Dendritic cell treated with granulocyte-macrophage colony-stimulating factor and Interleukin-4, amounts not matched to agents 40 ng/mL and 50 ng/mL, for 4 days (primary cell): ENCODE measurements around the gene ASCC3.

Source experiments
- H3K27ac Mint-ChIP-seq: one replicate; pipeline ENCODE4 v1.8.0; 2022; ENCODE audit warnings: mild to moderate bottlenecking, mixed read lengths
- H3K27me3 Mint-ChIP-seq: one replicate; pipeline ENCODE4 v1.8.0; 2022; ENCODE audit warnings: mild to moderate bottlenecking, mixed read lengths
- H3K36me3 Mint-ChIP-seq: one replicate; pipeline ENCODE4 v1.8.0; 2022; ENCODE audit warnings: low read depth, mixed read lengths
- H3K4me1 Mint-ChIP-seq: one replicate; pipeline ENCODE4 v1.8.0; 2022; ENCODE audit warnings: low read depth, mixed read lengths
- H3K4me3 Mint-ChIP-seq: one replicate; pipeline ENCODE4 v1.8.0; 2022; ENCODE audit warnings: mild to moderate bottlenecking, moderate library complexity, mixed read lengths
- H3K9me3 Mint-ChIP-seq: one replicate; pipeline ENCODE4 v1.8.0; 2022; ENCODE audit warnings: mixed read lengths
- intact Hi-C: fragments of 100-400 bp; cut with micrococcal nuclease; formaldehyde crosslinking; loops from one replicate; pipeline ENCODE4 v1.15.0; 2022

Gene ASCC3

DNA sequence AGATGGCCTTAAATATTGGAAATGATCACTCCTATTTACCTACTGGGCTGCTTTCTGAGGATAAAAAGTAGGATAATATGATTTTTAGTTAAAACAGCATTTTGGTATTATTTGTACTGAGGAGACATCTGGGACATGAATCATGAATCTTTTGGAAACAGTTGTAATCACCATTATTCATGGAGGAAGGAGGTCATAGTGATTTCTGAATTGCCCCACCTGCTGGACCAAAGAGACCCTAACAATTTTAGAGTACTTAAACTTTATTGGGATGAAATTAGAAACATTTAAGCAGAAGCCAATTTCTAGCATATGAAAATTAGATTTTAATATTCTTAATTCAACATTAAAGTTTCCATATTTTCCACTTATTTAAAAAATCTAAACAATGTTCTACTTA is 308.0 kb downstream of the ASCC3 start:
- H3K27me3 Mint-ChIP-seq = no peaks in the 10 kb centered on the region
- peaks cover 15% of the 10 kb centered on the region for H3K36me3 Mint-ChIP-seq
- intact Hi-C loops = no loop called here

DNA sequence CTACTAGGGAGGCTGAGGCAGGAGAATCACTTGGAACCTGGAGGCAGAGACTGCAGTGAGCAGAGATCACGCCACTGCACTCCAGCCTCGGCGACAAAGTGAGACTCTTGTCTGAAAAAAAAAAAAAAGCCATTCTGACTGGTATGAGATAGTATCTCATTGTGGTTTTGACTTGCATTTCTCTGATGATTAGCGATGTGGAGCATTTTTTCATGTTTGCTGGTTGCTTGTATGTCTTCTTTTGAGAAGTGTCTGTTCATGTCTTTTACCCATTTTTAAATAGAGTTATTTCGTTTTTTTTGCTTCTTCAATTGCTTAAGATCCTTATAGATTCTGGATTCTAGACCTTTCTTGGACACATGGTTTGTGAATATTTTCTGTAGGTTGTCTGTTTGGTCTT is 312.9 kb downstream of the ASCC3 start:
- no peak overlapping the region for H3K27ac Mint-ChIP-seq
- no peak overlapping the region for H3K4me3 Mint-ChIP-seq
- H3K36me3 Mint-ChIP-seq = peaks cover 15% of the 10 kb centered on the region
- intact Hi-C loops = no loop called here
- H3K4me1 Mint-ChIP-seq = no peaks in the 10 kb centered on the region
- no peaks in the 10 kb centered on the region for H3K27me3 Mint-ChIP-seq
- no peaks in the 10 kb centered on the region for H3K9me3 Mint-ChIP-seq

More for the DNA sequence above, 308.0 kb downstream of the ASCC3 start:
- Mint-ChIP-seq H3K9me3 (no peaks in the 10 kb centered on the region), H3K27ac (no peak overlapping the region), H3K4me1 (no peaks in the 10 kb centered on the region), H3K4me3 (no peak overlapping the region)

DNA sequence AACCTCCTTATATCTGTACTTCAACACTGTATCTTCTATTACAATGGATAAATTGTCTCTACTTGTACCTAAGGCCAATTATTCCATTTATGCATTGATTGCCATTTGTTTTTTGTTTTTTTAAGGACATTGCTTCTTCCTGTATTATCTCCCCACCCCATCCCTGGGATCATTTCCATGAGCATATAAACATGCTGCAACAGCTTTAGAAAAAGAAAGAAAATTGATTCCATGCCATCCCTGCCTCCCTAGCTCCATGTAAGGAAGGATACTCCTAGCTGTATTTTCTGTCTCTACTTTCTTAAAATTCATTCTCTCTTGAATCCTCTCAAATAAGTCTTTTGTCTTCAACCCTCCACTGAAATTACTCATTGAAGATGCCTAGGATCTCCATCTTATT is 314.6 kb downstream of the ASCC3 start:
- Mint-ChIP-seq H3K27ac (no peak overlapping the region), H3K36me3 (peaks cover 15% of the 10 kb centered on the region), H3K4me3 (no peak overlapping the region), H3K4me1 (no peaks in the 10 kb centered on the region), H3K27me3 (no peaks in the 10 kb centered on the region), H3K9me3 (no peaks in the 10 kb centered on the region)
- intact Hi-C loops = no loop called here

DNA sequence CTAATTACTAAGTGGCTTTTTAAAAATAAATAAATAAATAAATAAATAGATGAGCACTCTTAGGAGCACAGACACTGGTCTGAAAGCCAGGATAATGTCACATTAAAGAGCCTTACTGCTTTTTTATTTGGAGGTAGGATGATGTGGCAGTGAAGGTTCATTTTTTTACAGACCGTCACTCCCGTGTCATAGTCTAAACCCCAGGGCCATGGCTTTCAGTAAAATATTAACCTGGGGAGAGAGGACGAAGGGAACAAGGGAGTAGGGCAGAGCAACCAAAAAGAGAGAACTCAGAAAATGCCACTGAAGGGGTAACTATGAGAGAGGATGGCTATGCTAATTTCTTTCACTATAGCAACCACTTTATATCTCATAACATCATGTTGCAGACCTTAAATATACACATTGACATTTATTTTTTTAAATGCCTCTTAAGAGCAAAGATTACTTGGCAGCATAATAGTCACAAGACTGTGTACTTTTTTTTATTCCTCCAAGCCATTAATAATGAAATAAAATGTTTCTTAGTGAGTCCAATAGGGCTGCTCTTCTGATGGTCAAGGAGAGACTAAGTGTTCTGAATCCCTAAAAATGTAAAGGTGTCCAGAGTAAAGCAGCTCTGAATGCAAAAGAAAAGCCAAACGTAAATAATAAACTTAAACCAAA is 315.6 kb downstream of the ASCC3 start:
- Mint-ChIP-seq H3K36me3 (peaks cover 6% of the 10 kb centered on the region), H3K27me3 (no peaks in the 10 kb centered on the region), H3K9me3 (no peaks in the 10 kb centered on the region), H3K4me1 (no peaks in the 10 kb centered on the region), H3K27ac (no peak overlapping the region), H3K4me3 (no peak overlapping the region)
- intact Hi-C loops = no loop called here

DNA sequence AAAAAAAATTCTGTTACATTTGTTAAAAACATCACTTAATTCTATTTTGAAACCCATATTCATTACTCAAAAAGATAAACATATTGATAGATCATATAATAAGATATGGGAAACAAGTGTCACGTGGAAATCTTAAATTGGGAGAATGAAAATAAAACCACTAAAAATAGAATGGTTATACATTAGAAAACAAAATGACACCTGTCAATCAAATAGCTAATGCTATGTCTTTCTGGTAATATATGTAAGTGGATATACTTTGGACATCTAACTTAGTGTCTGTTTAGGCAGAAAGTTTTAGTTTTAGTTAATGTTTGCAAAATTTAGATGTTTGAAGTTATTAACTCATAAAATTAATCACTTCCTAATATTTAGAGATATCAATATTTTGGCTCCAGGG is 321.3 kb downstream of the ASCC3 start:
- no peak overlapping the region for H3K4me3 Mint-ChIP-seq
- intact Hi-C loops = no loop called here

DNA sequence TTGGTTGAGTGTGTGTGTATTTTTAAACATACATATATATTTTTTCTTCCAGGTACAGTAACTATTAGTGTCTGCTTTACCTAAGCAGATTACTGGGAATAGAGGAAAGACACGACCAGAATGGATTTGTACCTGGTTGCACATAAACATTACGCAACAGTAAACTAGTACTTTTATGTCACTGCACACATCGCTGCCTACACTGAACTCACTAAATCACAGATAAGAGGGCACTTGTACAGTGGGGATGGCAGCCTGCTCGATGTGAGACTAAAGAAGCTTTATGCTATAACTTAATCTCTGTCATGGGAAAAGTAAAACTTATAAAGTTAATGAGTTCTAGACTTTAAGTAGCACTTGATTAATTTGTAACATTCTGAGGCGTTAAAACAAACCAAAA is 326.9 kb downstream of the ASCC3 start:
- no peak overlapping the region for H3K4me3 Mint-ChIP-seq
- no peaks in the 10 kb centered on the region for H3K27me3 Mint-ChIP-seq
- no peaks in the 10 kb centered on the region for H3K9me3 Mint-ChIP-seq
- no peak overlapping the region for H3K27ac Mint-ChIP-seq
- no peaks in the 10 kb centered on the region for H3K36me3 Mint-ChIP-seq
- H3K4me1 Mint-ChIP-seq = no peaks in the 10 kb centered on the region
- intact Hi-C loops = no loop called here

More for the DNA sequence above, 321.3 kb downstream of the ASCC3 start:
- Mint-ChIP-seq H3K9me3 (no peaks in the 10 kb centered on the region), H3K27ac (no peak overlapping the region), H3K4me1 (no peaks in the 10 kb centered on the region), H3K36me3 (no peaks in the 10 kb centered on the region), H3K27me3 (no peaks in the 10 kb centered on the region)

DNA sequence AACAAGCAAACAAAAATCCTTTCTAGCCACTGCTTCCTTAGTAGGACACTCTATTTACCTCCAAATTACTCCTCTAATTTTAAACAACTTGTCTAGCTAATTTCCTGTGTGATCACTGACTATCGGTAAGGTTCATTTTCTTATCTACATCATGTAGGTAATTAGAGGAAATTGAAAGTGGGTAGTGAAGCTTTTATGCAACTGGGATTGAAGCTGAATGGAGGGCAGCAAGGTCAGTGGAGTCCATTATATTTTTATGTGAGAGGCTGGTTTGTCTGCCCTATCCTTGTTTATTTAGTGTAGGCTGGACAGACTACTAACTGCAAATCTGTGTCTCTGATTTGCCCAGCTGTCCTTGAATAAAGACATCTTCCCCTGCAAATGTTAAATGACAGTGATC is 327.9 kb downstream of the ASCC3 start:
- Mint-ChIP-seq H3K27ac (no peak overlapping the region), H3K27me3 (no peaks in the 10 kb centered on the region), H3K4me3 (no peak overlapping the region), H3K9me3 (no peaks in the 10 kb centered on the region), H3K4me1 (no peaks in the 10 kb centered on the region), H3K36me3 (no peaks in the 10 kb centered on the region)
- intact Hi-C loops = no loop called here

DNA sequence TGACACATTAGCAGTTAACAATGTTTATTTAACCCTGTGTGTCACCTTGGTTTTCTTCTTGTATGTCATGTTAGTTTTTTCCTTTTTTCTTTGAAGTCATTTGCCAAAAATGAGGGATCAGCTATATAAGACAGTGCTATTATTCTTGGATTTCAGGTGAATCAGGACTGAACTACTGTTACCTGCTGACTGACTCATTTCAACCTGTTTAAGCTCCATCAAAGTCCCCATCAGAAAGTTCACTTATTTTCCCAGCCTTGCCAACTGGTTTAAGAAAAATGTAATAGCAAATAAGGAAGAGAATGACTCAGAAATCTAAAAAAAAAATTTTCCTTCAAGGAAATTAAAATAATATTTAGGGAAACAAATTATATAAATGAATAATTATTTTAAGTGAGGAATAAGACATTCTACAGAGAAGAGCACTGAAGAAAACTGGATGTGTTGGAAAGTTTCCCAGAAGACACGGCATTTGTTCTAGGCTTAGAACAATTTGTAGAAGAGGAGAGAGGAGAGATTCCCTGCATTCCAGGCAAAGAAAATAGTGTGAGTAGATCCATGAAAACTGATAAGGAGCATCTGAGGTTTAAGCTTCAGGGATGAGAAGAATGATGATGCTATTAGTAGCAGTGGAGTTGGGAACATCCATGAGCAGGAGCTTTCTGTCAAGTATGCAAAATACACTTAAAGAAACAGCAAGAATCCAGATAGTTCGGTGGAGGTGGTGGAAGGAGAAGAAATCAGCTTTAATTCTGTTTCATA is 331.5 kb downstream of the ASCC3 start:
- H3K27ac Mint-ChIP-seq = no peak overlapping the region
- H3K36me3 Mint-ChIP-seq = no peaks in the 10 kb centered on the region
- H3K27me3 Mint-ChIP-seq = no peaks in the 10 kb centered on the region
- intact Hi-C loops = no loop called here
- H3K4me1 Mint-ChIP-seq = no peaks in the 10 kb centered on the region
- H3K9me3 Mint-ChIP-seq = no peaks in the 10 kb centered on the region
- no peak overlapping the region for H3K4me3 Mint-ChIP-seq

DNA sequence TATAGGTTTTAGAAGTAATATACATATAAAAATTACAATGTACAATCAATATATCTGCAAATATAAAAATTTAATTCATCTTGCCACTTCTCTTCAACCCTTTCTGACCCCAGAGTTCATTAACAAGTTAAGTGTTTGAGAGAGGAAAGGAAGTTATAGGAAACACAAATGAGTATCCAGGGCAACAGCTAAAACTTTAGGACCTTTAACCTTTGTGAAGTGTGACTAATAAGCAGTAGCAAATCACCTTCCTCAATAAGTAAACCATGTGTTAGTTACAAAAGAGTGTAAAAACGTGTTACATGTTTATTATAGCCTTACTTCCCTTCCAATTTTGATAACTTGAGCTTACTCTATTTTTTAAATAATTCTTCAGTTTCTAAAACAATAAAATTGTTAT is 343.0 kb downstream of the ASCC3 start:
- peaks cover 27% of the 10 kb centered on the region for H3K36me3 Mint-ChIP-seq
- H3K9me3 Mint-ChIP-seq = no peaks in the 10 kb centered on the region

DNA sequence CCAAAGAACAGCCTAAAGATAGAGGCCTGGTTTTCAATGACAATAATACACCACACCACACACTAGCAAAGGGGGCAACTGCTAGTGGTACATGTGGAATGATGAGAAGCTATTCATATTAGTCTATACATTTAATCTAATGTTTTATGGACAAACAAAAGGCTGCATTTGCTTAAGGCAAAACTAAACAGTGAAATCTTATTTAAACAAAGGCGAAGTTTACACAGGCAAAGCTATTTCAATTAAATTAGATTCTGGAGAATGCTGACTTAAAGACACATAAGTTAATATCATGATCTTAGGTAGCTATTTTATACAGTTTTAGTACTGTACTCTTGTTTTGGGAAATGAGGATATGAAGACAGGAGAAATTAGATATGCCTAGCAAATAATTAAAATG is 362.5 kb downstream of the ASCC3 start:
- peaks cover 6% of the 10 kb centered on the region for H3K36me3 Mint-ChIP-seq
- H3K27me3 Mint-ChIP-seq = no peaks in the 10 kb centered on the region
- H3K4me3 Mint-ChIP-seq = no peak overlapping the region
- H3K4me1 Mint-ChIP-seq = no peaks in the 10 kb centered on the region
- intact Hi-C loops = no loop called here
- no peak overlapping the region for H3K27ac Mint-ChIP-seq
- H3K9me3 Mint-ChIP-seq = no peaks in the 10 kb centered on the region

More for the DNA sequence above, 343.0 kb downstream of the ASCC3 start:
- Mint-ChIP-seq H3K27ac (no peak overlapping the region), H3K4me3 (no peak overlapping the region), H3K4me1 (no peaks in the 10 kb centered on the region), H3K27me3 (no peaks in the 10 kb centered on the region)
- intact Hi-C loops = no loop called here

DNA sequence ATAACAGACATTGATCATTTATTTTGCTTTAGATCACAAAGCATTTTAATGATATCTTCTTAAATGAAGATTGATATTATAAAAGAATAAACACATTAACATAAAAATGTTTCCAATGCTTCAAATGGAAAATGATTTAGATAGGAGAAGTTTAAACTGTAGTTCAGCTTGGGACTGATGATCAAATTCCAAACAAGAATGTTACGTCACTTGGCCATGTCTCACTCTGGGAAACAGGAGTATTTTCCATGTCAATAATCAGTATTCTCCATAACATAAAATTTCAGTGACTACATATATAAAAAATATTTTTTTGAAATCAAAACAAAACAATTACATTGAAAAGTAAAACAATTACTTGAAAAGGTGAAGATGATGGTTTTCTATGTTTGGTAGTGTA is 363.5 kb downstream of the ASCC3 start:
- H3K27ac Mint-ChIP-seq = no peak overlapping the region
- no peak overlapping the region for H3K4me3 Mint-ChIP-seq

DNA sequence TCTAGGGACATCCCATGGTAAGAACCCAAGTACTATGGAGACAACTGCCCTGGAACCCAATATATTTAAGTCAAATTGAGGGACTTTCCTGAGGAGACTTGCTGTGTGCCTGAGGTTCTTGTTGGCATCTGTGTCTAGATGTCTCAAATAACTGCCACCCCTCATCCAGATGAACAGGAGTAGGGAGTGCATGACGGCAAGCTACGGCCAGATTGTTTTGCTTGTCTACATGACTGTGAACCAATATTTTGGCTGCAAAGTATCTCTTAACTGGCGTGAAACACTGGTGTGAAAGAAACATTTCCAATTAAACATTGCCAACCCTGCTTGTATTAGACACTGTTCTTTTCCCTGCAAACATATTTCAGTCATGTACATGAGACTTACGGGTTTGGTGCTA is 364.0 kb downstream of the ASCC3 start:
- peaks cover 15% of the 10 kb centered on the region for H3K36me3 Mint-ChIP-seq
- no peak overlapping the region for H3K27ac Mint-ChIP-seq
- H3K27me3 Mint-ChIP-seq = no peaks in the 10 kb centered on the region
- no peaks in the 10 kb centered on the region for H3K4me1 Mint-ChIP-seq
- no peaks in the 10 kb centered on the region for H3K9me3 Mint-ChIP-seq
- intact Hi-C loops = no loop called here
- H3K4me3 Mint-ChIP-seq = no peak overlapping the region

More for the DNA sequence above, 363.5 kb downstream of the ASCC3 start:
- H3K9me3 Mint-ChIP-seq = no peaks in the 10 kb centered on the region
- peaks cover 10% of the 10 kb centered on the region for H3K36me3 Mint-ChIP-seq
- intact Hi-C loops = no loop called here
- H3K27me3 Mint-ChIP-seq = no peaks in the 10 kb centered on the region
- H3K4me1 Mint-ChIP-seq = no peaks in the 10 kb centered on the region

DNA sequence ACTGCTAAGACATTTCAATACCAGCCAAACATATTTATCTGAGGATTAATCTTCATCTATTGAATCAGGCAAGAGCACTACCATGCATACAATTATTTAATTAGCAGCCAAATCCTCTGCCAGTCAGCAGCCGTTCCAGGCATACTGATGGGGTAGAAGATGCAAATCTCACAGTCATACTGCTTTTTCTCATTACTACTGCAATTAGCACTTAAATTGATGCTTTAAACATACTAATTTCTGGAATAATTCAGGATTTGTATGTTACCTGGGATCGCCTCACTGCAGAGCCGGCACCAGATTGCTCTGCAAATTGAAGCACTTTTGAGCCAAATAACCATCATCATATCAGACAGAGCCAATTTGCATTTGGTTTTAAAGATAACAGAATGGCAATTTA is 366.5 kb downstream of the ASCC3 start:
- H3K4me3 Mint-ChIP-seq = no peak overlapping the region
- H3K27me3 Mint-ChIP-seq = no peaks in the 10 kb centered on the region
- H3K27ac Mint-ChIP-seq = no peak overlapping the region
- intact Hi-C loops = no loop called here
- no peaks in the 10 kb centered on the region for H3K9me3 Mint-ChIP-seq
- peaks cover 37% of the 10 kb centered on the region for H3K36me3 Mint-ChIP-seq
- H3K4me1 Mint-ChIP-seq = no peaks in the 10 kb centered on the region

DNA sequence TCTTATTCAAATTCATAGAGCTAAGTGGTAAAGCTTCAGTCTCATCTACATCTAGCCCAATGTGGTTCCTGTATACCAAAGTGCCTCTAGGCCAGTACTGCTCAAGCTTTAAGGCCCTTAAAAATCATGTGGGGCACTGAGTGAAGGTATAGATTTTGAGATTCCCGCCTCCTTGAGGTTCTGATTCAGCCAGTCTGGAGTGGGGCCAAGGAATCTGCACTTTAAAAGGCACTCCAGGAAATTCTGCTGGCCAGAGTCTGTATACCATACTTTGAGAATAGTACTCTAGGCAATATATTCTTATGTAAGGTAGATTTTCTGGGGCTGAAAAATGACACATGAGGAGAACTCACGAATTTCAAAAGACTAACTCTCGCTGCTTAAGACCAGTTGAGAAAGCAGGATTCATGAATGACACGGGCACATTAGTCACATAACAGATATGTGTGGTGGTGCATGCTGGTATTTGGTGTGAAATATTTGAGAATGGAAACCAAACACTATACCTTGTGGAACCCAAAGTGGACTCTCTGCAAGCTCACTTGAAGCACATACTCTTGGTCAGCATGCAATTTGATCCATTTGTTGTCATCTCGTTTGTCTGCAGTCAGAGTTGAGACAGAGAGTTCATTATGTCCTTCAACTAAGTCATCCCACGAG is 368.8 kb downstream of the ASCC3 start:
- H3K27me3 Mint-ChIP-seq = no peaks in the 10 kb centered on the region
- H3K27ac Mint-ChIP-seq = no peak overlapping the region
- no peaks in the 10 kb centered on the region for H3K4me1 Mint-ChIP-seq
- peaks cover 44% of the 10 kb centered on the region for H3K36me3 Mint-ChIP-seq
- intact Hi-C loops = no loop called here
- H3K9me3 Mint-ChIP-seq = no peaks in the 10 kb centered on the region
- H3K4me3 Mint-ChIP-seq = no peak overlapping the region
